Subcutaneous adipose tissue (tissue), 4 donors: Measurements from ENCODE around the gene ADCY9. TPM values are rescaled to one million over a fixed set of nuclear protein-coding genes. Genes with fewer than 3 reads are reported as not detected.

Source experiments
- CTCF ChIP-seq: fragments of 450-650 bp; IDR thresholded peaks from one replicate; pipeline ENCODE4 v1.5.1; 2016; ENCODE audit warnings: low read depth, mild to moderate bottlenecking, control low read depth, antibody characterized with exemption, moderate library complexity
- total RNA-seq, 4 donors: library from RNA; depleted of rRNA; stranded (reverse); fragments of >200 nt; gene quantifications; one replicate each; pipeline ENCODE4 v1.1.0, GENCODE V29; 2016

Gene ADCY9
- total RNA-seq, 4 donors from 2014 or later: 9.5 to 16.4 (median 9.8) TPM

DNA sequence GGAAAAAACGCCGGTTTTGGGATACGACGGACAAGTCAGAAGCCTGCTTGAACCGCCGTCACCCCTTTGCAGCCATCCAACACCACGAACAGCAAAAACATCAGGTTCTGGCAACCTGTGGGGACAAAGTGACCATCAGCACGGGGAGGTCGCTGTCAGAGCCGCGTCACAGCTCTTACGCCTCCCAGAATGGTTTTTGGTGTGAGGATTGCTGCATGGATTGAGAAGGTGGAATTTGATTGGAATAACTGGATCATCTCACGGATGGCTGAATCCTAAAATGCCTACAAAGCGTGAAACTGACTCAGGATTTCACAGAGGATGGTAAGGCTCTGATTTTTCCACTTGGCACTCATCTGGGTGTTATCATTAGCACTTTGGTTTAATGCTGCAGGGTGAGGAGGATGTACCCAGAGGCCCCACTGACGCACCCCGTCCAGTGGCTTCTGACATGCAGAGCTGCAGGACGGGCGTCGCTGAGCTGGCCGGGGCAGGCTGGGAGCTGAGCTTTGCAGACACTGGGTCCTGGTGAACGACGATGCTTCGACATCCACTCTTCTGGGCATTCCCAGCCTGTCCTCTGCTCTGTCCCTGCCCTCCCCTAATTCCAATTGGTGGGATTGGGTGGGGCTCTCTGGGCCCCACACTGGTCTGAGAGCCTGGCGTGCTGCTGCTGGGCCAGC, 162.4 kb downstream of the ADCY9 start:
- TF ChIP-seq CTCF: no peak

GRCh38 chr16:3952737-3953131, 163.5 kb downstream of the ADCY9 start:
- no peak for TF ChIP-seq CTCF

- no peak for TF ChIP-seq CTCF
These were observed 164.1 kb downstream of the ADCY9 start for GRCh38 chr16:3951861-3952736.

DNA sequence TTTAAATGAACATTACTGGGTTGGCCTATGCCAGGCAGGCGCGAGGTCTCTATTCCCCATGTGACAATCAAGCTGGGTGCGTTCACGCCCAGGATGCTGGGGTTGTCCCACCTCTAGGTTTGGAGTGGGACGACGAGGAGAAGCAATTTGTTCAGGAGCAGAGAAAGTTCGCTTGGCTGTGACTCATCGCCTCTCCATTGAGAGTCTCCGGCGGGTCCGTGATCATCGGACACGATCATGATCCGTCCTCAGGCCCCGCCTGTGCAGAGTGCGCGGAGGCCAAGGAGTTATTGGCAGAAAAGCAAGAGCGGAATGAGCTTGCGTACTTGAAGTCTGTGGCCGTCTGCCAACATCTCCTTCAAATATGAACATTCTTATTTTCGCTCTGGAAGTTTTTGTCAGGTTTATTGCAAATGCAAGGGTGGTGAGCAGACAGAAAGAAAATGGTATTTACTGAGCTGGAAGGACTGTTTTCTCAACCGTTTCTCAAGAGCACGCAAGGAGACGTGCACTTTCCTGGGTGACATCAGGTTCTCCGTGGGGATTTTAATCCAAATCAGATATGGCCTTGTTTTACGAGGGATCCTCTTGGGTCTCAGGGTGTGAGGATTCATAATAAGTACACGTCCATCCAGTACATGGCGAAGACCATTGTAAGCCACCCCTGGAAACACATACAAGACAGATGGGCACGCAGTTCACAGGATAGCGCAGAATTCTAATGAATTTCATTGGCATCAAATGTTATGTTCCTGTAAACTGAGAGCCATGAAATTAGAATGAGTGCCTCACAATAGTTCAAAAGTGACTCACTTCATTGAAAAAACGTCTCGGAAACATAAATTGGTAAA, 165.7 kb downstream of the ADCY9 start:
- TF ChIP-seq CTCF: no peak

DNA sequence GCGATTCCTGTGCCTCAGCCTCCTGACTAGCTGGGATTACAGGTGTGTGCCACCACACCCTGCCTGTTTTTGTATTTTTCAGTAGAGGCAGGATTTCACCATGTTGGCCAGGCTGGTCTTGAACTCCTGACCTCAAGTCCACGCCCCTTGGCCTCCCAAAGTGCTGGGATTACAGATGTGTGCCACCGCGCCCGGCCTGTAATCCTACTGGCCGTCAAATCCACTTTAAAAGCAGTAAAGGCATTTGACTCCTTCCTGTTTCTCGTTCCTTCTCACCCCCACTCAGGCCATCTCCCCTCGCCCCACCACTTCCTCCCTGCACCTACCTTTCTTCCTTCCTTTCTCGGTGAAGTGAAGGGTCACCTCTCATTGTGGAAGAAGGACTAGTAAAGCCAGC, 166.3 kb downstream of the ADCY9 start:
- TF ChIP-seq CTCF: no peak

DNA sequence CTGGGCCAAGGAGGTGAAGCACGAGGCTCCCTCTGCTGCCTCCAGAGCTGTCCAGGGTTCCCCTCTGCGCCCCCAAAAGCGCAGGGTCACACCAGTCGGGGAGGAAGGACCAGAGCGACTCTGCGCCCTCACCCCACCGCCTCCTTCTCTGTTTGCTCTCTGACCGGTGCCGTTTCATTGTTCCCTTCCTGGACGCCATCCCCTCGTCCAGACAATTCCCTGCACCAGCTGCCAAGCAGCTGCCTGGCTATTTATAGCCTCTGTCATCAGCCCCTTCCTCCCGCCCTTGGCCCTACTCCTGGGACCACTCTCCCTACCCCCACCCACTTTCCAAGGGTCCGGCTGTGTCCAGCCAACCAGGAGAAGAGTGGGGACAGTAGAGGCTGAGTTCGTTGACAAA, 167.0 kb downstream of the ADCY9 start:
- no peak for TF ChIP-seq CTCF
